GM19372 (cell line): ENCODE data around the gene SCAF4.
"Not testable (repeated sequence)": the region's sequence is repeated elsewhere in the genome, so short reads cannot be mapped to it uniquely, and the experiment has no call there.

ENCODE experiments used
- ATAC-seq: cut with Tn5 transposase; IDR thresholded peaks from one replicate; pipeline ENCODE4 v1.9.1; 2021; ENCODE audit warnings: mild to moderate bottlenecking, low read depth, moderate library complexity; ENCODE audit not compliant: unreplicated experiment

SCAF4 gene

DNA sequence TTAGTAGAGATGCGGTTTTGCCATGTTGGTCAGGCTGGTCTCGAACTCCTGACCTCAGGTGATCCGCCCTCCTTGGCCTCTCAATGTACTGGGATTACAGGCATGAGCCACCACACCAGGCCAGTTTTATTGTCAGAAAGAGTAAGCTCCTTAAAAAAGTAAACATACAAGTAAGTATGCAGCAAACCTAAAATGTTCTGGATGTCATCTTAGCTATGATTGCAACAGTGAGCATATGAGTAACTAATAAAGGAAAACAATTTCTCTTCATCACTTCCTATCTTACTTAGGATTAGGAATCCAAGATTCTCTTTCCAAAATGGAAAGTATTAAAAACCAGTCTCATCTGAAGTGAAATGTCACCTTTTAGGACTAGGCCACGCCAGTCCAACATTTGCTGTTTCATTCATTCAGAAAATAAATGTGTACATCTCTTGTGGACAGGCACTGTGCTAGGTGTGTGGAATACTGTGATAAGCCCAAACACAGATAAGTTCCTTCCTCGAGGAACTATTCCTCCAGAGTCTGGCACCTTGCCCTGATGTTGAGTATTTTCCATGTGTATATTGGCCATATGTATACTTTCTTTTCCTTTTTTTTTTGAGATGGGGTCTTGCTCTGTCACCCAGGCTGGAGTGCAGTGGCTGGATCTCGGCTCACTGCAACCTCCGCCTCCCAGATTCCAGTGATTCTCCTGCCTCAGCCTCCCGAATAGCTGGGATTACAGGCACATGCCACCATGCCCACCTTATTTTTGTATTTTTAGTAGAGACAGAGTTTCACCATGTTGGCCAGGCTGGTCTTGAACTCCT lies 5.9 kb upstream of the SCAF4 start:
- not testable (repeated sequence) for ATAC-seq

DNA sequence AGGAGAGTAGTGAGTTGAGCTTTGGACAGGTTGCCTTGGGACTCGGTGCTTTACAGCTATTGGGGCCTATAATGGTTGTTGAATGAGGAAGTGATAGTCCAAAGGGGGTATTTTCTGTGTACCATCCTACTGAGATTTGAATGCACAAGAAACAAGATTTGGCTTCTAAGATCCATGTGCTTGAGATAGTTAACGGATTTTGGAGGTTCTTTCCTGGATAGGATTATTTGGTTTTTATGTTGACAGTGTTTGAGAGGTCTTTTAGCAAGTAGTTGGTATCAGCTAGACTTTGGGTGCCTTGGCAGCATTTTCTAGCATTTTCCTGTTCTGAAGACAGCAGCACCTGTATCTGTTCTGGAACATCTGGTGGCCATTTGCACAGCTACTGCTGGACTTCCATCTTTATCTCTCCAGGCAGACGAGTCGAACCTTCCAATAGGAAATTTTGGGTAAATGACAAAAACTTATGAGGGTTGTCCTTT lies 3.6 kb upstream of the SCAF4 start:
- ATAC-seq = no peak

DNA sequence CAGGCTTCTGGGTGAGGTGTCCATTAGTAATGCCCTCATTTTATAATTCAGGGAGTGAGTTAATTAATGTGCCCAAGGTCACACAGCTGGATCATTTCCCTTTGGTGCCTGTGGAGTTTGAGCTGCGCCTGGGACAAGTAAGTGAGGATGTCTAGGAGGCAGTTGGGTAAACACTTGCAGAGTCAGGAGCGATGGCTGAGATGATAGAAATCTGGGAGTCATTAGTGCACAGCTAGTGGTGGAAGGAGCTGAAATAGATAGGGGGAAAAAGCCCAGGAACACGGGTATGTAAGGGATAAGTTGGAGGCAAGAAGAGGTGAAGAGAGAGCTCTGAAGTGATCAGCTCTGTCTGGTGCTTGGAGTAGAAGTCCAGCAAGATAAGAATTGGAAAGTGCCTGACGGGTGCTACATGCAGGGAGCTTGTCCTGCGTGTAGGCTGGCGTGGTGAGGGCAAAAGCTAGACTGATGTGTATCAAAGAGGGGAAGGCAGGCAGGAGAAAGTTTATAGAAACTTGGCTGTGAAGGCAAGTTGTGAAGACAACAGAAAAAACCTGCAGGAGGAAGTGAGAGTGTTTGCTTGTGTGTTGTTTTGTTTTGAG lies 1.7 kb upstream of the SCAF4 start:
- no peak for ATAC-seq

- ATAC-seq = no peak
Observed at GRCh38 chr21:31732597-31733550, 956 bp upstream of the SCAF4 start.

GRCh38 chr21:31731056-31731856 lies 662 bp downstream of the SCAF4 start:
- peak; percentile 15 for ATAC-seq

GRCh38 chr21:31730712-31731055 lies 1.2 kb downstream of the SCAF4 start:
- no peak for ATAC-seq

- no peak for ATAC-seq
Observed at GRCh38 chr21:31729622-31730343, 2.1 kb downstream of the SCAF4 start.

DNA sequence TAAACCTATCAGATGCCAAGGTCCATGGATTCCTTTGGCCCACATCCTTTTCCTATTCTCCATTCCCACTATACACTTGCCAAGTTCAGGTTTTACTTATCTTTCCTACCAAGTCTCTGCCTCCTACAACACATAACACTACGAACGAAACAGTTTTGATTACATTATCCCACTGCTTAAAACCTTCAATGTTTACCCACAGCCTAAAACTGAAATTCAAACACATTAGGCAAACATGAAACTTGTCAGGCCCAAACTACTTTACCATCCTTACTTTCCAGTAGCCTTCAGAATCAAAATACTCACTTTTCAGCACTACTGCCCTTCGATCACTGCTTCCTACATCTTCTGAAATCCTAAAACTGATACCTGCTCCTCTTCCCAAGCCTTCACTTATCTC lies 3.0 kb downstream of the SCAF4 start:
- no peak for ATAC-seq

- ATAC-seq = no peak
Observed at GRCh38 chr21:31728191-31728590, 3.7 kb downstream of the SCAF4 start.

DNA sequence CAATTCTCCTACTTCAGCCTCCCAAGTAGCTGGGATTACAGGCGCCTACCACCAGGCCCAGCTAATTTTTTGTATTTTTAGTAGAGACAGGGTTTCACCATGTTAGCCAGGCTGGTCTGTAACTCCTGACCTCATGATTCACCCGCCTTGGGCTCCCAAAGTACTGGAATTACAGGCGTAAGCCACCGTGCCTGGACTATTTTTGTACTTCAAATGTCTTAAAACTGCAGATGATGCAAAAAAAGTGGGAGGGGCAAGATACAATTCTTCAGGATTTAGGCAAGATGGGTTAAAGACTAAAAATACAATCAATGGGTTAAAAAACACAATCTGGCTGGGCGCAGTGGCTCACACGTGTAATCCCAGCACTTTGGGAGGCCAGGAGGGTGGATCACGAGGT lies 4.7 kb downstream of the SCAF4 start:
- no peak for ATAC-seq

DNA sequence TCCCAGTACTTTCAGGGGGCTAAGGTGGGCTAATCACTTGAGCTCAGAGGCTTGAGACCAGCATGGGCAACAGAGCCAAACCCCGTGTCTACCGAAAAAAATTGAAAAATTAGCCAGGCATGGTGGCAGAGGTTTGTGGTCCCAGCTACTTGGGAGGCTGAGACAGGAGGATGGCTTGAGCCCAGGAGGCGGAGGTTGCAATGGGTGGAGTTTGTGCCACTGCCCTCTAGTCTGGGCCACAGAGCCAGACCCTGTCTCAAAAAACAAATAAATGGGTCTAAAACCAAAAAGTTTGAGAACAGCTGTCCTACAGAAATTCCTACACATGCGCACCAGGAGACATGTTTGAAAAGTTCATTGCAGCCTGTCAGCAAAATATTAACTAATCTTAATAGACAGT lies 5.5 kb downstream of the SCAF4 start:
- no peak for ATAC-seq

DNA sequence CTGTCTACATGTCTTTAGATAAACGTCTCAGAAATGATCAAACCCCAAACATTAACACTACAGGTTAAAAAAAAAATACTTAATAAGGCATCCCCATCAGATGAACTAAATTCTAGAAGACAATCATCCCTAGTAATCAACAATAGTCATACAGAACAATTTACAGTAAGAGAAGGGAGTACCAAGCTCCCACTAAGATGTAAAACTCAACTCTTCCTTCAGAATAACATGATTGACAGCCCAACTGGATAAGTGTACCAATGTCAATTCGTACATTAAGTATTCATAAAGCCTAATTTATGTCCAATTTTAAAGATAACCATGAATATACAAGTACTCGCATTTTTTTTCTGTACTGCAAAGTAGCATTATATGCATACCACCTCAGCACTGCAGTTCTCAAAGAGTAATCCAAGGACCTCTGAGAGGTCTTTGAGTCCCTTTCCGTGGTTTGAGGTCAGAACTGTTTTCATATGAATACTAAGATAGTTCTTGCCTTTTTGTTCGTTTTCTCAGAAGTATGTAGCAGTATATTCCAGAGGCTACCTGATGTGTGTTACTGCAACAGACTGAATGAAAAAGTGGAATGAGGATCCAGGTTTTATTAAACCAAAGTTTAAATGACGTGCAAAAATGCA lies 6.6 kb downstream of the SCAF4 start:
- ATAC-seq = no peak

DNA sequence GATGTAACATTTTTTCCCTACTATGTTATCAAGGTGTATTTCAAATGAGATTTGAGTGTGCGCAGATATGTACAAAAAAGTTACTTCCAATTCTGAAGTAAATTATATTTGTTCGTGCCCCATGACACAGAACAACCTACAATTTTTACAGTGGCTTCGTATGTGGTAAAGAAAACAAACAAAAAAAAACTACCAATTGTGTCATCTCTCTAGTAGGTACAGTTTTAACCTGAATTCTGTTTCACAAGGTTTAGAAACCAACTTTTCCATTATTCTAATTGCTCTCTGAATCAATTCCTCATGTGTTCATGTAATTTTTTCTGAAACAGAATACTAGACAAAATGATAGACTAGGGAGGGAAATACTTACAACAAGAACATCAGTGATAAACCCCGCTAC lies 7.4 kb downstream of the SCAF4 start:
- no peak for ATAC-seq

DNA sequence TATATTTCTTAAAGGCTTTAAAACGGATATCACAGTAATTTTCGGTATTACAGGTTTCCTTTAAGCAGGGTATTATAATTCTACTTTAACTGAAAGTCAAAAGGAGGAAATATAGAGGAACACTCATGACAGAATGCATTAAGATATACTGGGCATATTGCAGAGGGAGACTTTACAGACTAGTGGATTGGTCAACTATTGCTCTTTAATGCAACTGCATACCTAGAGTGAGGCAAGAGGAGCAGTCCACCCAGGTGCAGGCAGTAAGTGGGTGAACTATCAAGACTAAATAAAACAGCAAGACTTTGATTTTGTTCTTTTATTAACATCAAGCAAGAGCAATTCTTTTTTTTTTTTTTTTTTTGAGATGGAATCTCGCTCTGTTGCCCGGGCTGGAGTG lies 10.5 kb downstream of the SCAF4 start:
- ATAC-seq = no peak

DNA sequence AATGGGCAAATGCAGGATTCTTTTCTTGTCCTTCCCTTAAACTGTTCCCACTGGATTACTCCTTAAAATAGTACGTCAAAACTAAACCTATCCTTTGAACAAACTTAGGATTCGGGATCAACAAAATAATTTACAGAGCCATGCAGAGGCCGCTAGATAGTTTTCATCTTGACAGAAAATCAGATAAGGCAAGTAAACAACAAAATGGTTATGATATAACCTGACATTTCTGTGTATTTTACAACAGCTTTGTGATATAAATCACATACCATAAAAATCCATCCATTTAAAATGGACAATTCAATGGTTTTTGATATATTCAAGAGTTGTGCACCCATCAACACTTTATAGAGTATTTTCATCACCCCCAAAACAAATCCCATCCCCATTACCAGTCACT lies 11.2 kb downstream of the SCAF4 start:
- ATAC-seq = no peak

GRCh38 chr21:31720330-31720729 lies 11.6 kb downstream of the SCAF4 start:
- no peak for ATAC-seq

GRCh38 chr21:31716106-31716505 lies 15.8 kb downstream of the SCAF4 start:
- ATAC-seq = no peak

DNA sequence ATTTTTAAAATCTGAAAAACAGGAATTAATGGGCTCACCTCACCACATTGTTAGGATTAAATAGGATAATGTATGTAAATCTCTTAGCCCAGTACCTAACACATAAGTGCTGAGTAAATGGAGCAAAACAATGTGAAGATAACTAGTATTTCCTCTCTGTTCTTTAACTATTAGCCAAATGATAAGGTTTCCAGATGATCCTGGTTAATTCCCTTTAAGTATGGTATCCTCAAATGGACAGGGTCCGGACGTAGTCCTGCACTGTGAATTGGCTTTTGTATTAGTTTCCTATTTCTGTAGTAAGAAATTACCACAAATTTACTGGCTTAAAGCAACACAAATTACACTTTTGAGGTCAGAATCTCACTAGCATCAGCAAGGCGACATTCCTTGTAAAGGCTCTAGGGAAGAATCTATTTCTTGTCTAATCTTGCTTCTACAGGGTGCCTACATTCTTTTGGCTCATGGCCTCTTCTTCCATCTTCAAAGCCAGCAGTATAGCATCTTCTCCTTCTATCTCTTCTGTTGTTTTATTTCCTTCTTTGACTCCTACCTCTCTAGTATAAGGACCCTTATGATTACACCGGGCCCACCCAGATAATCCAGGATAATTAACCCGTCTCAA lies 17.1 kb downstream of the SCAF4 start:
- no peak for ATAC-seq
